GM12878 (cell line): ENCODE measurements around the gene PTPRJ.

Source experiments
- CBX3 ChIP-seq: fragments of 200-600 bp; sonication (generic); IDR thresholded peaks from 2 replicates; pipeline ENCODE4 v1.6.1; 2016; ENCODE audit warnings: low read depth, borderline replicate concordance
- EZH2 ChIP-seq: IDR thresholded peaks from 2 replicates; pipeline ENCODE4 v1.6.1; 2012; ENCODE audit warnings: low read depth, mild to moderate bottlenecking, control low read depth, inconsistent platforms, low read length, borderline replicate concordance; ENCODE audit not compliant: control insufficient read depth
- KDM1A ChIP-seq: fragments of 200-600 bp; sonication (generic); IDR thresholded peaks from 2 replicates; pipeline ENCODE4 v1.6.1; 2016; ENCODE audit warnings: borderline replicate concordance
- NFYB ChIP-seq: IDR thresholded peaks from 2 replicates; pipeline ENCODE4 v1.6.1; 2011; ENCODE audit warnings: low read depth, mild to moderate bottlenecking, low read length, improper control_type of control experiment, moderate library complexity; ENCODE audit not compliant: insufficient read depth
- SP1 ChIP-seq: IDR thresholded peaks from one replicate; pipeline ENCODE4 v1.6.1; 2011; ENCODE audit warnings: low read depth, low read length
- TF ChIP-seq, protein P1 (sequence below), 3 experiments: IDR thresholded peaks in 2 of 3; conservative IDR thresholded peaks in 1 of 3; 2 replicates each; pipeline ENCODE4 v1.5.1; 2011; ENCODE audit warnings: low read depth in 3 of 3, low read length in 3 of 3, mild to moderate bottlenecking in 3 of 3, control low read depth in 2 of 3, moderate library complexity in 2 of 3, inconsistent platforms in 1 of 3, mixed read lengths in 1 of 3; ENCODE audit not compliant: control insufficient read depth in 2 of 3, insufficient read depth in 1 of 3; ENCODE audit errors: extremely low read depth in 1 of 3

DNA sequence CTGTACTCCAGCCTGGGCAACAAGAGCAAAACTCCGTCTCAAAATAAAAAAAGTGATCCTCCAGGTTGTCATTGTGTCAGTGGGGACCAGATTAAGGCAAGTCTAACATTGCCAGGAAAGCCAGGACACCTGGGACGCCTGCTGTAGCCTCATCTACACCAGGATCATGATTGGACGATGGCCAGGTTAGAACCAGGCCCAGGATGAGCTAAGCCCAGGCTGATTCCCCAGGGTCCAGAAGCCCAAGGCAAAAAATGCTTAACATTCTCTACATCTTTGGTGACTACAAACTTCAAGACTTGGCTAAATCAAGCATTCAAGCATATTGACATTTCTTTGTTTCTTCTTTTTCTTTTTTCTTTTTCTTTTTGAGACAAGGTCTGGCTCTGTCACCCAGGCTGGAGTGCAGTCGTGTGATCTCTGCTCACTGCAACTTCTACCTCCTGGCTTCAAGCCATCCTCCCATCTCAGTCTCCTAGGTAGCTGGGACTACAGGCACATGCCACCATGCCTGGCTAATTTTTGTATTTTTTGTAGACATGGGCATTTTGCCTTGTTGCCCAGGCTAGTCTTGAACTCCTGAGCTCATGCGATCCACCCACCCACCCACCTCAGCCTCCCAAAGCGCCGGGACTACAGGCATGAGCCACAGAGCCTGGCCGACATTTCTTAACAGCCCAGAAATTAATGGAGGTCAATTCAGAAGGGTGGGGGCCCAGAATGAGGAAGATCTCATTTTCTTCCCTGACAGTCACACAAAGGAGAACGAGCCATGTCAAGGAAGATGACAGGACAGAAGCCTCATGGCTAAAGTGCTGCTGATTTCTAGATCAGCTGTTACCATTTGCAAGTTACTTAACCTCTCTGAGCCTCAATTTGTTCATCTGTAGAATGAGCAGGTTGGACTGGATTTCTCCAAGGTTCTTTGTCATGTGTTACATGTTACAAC lies 12.5 kb upstream of the PTPRJ start:
- no peak for TF ChIP-seq KDM1A
- TF ChIP-seq EZH2 = no peak
- no peak for TF ChIP-seq CBX3
- no peak for TF ChIP-seq SP1
- TF ChIP-seq, protein P1, sequence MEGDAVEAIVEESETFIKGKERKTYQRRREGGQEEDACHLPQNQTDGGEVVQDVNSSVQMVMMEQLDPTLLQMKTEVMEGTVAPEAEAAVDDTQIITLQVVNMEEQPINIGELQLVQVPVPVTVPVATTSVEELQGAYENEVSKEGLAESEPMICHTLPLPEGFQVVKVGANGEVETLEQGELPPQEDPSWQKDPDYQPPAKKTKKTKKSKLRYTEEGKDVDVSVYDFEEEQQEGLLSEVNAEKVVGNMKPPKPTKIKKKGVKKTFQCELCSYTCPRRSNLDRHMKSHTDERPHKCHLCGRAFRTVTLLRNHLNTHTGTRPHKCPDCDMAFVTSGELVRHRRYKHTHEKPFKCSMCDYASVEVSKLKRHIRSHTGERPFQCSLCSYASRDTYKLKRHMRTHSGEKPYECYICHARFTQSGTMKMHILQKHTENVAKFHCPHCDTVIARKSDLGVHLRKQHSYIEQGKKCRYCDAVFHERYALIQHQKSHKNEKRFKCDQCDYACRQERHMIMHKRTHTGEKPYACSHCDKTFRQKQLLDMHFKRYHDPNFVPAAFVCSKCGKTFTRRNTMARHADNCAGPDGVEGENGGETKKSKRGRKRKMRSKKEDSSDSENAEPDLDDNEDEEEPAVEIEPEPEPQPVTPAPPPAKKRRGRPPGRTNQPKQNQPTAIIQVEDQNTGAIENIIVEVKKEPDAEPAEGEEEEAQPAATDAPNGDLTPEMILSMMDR (IDR thresholded peaks at IDR 0.05 in 2 of 3, conservative IDR thresholded peaks at IDR 0.05 in 1 of 3; ENCODE audit: control insufficient read depth in 2 of 3, extremely low read depth in 1 of 3, insufficient read depth in 1 of 3, low read depth in 3 of 3, low read length in 3 of 3) = no peak
- no peak for TF ChIP-seq NFYB
